ENCODE data around the gene SRSF7.
"Not testable (repeated sequence)": the region's sequence is repeated elsewhere in the genome, so short reads cannot be mapped to it uniquely, and the experiment has no call there.

Gene SRSF7

DNA sequence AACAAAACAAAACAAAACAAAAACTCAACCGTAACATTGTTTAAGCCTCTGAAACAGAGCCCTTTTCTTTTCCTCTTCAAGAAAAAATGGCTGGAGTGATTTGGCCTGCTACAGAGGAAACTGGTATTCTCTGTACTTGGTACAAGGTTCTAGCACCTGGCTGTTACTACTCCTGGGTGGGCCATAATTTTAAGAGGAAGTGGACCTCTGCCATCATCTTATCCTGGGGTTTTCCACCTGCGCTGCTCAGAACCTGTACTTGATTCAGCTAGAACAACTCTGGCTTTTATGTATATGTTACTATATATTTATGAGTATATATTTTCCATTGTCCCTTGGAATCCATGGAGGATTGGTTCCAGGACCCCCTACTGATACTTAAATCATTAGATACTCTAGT lies 22.5 kb downstream of the SRSF7 start:
- DNase-seq = no peak

DNA sequence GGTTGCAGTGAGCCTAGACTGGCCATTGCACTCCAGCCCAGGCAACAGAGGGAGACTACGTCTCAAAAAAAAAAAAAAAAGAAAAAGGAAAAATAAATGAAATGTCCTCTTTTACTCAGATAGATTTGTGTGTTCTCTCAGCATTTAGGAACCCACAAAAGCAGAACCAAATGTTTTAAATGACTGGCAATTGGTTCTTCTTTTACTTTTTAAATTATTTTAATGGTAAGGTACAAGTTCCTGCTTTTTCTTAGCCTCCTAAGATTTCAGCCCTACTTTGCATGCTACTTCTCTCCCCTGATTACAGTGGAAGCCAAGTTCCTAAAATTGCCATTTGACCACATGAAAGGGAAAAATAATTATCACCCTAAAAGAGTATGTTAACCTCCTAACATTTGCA lies 23.5 kb downstream of the SRSF7 start:
- no peak for DNase-seq

DNA sequence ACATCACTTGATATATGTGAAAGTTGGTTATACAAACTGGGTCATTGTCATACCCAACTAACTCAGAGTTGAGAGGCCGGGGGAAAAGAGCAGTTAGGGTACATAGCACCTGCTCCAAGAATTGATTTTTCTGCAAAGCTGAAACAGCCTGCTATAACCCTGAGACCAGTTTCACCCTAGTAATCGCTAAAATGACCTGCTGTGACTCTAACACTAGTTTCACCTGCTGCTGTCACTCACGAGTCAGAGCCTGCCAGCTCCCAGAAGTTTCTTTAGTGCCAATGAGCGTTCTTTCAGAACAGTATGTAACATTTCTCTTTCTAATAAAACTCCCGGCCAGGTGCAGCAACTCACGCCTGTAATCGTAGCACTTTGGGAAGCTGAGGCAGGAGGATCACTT lies 28.0 kb downstream of the SRSF7 start:
- no peak for DNase-seq

DNA sequence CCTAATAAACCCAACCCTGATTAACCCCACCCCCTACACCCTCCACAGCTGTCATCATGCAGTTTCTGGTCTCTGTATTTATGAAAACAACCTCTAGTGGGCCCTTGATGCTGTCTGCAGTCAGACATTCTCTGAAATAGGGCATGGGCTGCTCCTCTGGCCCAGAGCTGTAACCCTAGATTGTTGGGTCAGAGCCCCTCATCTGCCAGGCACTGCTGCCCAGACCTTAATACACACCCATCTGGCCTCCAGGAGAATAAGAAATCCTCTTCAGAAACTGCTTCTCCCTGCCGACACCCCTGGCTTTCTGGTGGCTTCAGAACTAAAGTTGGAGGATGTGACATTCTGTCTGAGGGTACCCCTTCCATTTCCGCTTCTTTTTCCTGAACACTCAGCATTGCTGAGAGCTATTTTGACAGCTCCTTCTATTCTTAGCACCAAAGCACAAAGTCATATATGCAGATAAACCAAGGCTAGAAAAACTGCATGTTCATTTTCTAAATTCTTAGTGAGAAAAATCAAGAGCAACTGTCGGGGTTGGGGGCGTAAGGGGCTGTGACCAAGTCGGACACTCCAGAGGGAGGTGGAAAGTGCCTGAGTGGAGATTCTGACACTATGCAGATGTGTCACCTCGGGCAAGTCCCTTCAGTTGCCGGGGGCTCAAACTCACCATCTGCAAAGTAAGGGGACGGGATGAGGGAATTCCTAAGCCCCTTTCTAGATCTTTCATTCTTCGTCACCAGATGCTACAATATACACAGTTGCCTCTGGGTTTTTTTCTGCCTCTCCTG lies 28.7 kb downstream of the SRSF7 start:
- no peak for DNase-seq

DNA sequence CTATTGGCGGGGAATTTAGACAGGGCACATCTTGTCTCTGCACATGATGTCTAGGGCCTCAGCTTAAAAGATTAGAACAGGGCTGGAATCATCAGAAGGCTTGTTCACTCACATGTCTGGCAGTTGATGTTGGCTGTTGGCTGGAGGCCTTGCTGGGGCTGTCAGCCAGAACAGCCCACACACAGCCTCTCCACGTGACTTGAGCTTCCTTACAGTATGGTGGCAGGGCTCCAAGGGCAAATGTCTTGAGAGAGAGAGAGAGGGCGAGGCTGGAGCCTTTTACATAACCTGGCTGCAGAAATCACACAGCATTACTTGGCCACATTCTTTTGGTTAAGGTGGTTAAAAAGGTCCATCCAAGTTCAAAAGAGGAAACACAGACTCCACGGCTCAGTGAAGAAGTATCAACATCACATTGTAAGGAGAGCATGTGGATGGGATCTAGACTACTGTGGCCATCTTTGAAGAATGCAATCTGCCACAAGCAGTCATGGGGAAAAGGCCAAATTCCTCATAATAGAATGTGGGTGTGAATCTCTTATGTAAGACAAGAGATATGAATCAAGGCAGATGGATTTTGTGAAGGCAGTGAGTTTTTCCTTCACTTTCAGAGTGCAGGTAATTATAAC lies 30.4 kb downstream of the SRSF7 start:
- peak; percentile 87 for DNase-seq

DNA sequence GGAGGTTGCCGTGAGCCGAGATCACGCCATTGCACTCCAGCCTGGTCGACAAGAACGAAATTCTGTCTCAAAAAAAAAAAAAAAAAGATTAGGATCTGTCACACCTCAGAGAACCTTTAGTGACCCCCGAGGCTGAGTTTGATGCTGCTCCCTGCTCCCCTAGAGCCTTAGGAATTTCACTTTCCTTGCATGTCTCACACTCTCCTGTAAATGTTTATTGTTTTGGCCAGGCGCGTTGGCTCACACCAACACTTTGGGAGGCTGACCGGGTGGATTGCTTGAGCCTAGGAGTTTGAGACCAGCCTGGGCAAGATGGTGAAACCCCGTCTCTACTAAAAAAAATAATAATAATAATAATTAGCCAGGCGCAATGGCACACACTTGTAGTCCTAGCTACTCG lies 31.5 kb downstream of the SRSF7 start:
- DNase-seq = no peak

DNA sequence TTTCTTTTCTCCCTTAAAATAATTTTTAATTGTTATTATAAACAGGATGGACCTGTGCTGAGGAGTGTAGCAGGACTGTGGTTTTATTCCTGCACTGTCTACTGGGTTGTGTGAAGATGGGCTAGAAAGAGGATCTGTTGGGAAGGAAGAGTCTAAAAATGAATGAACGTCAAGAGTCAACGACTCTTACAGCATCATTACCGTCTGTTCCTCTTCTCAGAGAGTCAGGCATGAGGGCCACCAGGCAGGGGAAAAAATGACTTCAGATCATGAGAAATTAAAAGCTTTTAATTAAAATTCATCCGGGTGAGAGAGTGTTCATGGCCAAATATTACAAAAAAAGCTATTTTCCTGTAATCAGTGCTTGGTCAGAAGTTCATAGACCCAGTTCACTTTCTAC lies 32.6 kb downstream of the SRSF7 start:
- DNase-seq = no peak

DNA sequence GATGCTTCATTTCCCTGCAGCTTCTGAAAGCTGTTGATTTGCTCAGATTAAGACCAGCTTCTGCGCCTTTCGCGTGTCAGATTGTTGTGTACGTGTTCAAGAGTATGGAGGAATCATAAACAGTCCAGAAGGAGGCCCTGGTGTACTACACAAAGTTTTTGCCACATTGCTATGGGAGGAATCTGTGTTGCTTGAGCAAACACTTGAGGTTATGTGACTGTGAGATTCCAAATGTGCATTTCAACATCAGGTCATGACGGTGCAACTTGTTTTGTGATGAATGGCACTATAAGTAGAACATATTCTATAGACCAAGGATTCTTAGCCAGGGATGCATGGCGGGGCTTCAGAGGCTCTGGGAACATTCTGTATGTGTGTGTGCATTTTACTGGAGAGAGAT lies 35.0 kb downstream of the SRSF7 start:
- DNase-seq = no peak

DNA sequence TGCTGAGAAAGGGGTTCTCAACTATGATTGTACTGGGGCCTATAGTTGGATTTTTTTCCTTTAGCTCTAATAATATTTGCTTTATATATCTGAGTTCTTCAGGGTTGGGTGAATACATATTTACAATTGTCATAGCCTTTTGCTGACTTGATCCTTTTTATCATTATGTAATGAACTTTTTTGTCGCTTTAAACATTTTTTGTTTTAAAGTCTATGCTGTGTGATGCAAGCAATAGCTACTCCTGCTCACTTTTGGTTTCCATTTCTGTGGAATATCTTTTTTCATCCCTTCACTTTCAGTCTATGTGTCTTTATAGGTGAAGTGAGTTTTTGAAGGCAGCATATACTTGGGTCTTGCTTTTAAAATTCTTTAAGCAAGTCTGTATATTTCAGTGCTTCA lies 36.2 kb downstream of the SRSF7 start:
- not testable (repeated sequence) for DNase-seq

DNA sequence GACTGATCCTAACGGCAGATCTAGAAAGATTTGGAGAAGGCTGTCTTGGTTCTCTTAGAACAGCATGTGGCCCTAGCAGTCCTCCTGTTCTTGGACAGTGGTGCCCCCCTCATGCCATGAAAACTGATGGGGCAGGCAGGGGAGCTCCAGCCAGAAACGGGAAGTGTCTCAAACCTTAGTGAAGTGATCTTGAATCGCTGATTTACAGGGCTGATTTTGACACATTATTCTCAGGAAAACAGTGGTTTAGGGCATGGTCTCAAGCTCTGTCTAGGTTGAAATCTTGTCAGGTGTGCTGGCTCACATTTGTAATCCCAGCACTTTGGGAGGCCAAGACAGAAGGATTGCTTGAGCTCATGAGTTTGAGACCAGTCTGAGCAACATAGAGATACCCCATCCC lies 37.8 kb downstream of the SRSF7 start:
- no peak for DNase-seq

DNA sequence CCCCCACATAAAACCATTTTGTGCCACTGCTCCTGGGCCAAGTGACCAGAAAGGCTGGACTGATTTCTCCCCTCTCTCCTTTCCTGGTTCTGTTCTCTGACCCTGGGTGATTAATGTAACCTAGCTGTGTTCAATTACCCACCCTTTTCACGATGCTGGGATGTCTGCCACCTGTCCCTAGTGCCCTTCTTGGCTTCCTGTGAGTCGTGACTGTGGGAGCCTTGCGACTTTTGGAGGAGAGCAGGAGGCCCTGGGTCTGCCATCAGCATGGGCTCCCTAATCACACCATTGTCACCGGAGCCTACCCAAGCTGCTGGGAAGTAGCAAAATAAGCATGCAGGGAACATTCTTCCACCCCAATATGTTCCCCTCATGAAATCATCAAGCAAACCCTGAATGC lies 38.3 kb downstream of the SRSF7 start:
- DNase-seq = no peak

DNA sequence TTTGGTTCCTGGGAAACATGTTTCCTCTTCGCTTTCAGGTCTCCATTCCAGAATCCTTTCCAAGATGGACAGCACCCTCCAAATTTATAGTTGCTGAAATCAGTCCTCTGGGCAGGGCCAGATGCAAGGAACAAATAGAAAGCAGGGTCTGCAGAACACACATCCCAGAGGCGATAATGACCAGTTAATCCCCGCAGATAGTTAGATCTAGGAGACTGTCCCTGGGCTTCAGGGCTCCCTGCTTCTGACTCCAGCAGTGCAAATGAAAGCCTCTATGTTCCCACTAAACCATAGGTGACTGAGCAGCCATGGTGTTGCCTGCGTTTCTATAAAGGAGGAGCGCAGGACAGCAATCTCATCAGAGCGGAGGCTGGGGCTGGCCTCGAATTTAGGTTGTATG lies 38.7 kb downstream of the SRSF7 start:
- DNase-seq = no peak

DNA sequence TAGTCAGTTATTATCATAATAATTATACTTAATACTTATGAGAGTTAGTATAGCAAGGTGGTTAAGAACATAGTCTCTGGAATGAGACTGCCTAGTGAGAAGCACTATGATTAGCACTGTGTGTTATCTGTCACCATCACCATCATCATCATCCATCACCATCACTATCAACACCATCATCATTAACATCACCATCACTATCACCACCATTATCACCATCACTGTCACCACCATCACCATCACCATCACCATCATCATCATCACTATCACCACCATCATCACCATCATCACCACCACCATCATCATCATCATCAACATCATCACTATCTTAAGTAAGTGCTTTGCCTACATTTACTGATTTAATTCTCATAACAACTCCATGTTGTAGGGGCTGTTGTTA lies 39.6 kb downstream of the SRSF7 start:
- DNase-seq = no peak

DNA sequence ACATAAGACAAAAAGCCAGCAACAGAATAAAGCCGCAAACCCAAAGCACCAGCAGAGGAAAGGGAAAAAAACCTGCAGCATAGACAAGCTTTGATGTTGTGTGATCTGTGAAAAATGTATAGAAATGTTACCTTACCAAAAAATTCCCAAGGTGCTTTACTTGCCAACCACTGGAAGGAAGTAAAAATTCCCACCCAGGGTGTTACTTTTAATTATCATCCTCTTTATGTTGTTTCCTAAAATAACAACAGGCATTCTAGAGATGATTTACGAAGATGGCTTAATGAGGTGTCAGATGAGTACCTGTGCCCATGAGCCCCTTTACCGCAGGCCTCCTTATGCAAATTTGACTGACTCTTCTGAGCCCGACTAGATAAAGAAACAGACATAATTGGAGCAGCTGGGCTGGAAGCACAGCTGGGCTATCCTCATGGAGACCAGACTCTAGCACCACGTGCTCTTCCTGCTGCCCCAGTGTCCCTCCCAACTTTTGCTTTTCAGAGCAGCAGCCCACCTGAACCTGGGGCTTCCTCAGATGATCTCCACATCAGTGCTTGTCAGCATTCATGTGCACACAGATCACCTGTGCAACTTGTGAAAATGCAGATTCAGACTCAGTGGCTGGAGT lies 41.5 kb downstream of the SRSF7 start:
- DNase-seq = no peak

DNA sequence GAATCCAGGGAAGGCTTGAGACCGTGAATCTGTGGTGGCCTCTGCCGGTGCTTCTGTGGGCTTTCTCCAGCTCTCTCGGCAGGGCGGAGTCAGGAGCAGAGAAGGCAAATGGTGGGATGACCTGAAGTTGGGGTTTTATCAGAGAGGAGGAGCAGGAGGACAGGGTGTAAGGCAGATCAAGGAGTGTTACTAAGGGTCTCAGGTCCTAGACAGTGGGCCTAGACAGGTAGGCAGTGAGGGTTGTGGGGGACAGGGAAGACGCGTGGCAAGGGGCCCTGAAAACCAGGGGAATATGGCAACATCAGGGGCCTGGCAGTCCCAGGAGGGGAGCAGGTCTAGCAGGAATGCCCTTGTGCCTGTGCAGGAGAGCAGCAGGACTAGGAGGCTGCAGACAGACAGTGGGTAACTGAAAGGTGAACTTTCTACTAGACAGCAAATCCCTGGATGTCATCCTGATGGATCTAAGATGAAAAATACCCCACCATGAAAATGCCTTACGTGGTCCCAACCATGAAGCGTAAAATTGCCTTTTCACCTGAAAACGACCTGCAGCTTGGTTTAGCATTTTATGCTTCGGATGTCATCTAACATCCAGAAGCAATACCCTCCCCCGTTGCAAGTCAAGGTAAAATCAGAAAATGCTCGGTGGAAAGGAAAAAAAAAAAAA lies 42.1 kb downstream of the SRSF7 start:
- DNase-seq = no peak

DNA sequence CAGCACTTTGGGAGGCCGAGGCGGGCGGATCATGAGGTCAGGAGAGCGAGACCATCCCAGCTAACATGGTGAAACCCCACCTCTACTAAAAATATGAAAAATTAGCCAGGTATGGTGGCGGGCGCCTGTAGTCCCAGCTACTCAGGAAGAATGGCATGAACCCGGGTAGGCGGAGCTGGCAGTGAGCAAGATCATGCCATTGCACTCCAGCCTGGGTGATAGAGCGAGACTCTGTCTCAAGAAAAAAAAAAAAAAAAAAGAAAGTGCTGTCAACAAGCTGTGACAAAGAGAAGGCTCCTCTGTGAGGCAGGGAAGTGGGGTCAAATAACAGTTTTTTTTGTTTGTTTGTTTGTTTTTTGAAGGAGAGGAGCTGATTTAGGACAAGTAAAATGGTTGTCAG lies 42.7 kb downstream of the SRSF7 start:
- not testable (repeated sequence) for DNase-seq

DNA sequence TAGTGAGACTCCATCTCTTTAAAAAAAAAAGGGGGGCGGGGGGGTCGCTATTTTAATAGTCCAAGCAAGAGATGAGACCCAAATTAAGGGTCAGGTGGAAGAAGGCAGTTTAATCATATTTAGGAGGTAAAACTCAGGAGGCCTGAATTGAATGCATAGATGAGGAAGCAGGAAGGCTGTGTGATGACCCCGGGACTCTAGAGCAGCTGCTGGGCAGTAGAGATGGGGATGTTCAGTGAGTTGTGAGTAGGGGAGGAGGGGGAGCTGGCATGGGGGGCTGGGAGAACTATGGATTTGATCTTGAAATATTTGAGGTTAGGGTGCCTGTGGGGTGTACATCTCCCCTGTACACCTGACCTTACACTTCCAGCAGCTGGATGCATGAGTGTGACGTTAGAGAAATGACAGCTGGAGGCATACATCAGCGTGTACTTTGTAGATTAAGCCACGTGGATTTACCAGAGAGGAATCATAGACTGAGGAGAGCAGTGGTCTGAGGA lies 44.3 kb downstream of the SRSF7 start:
- no peak for DNase-seq

DNA sequence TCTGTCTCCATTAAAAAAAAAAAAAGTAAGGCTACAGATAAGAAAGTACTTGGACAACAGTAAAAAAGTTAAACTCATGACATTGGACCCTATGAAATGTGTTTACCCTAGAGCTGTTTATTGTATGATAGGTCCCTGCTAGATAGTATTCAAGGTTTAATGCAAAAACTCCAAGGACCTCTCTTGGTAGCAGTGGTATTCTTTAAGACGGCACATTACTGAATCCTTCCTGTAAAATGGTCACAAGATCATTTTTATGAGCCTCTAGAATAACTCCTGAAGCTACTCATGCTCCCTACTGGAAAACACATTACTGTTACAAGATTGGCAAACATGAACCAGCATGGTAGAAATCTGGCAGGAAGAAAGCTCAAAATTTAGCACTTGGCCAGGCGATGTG lies 46.5 kb downstream of the SRSF7 start:
- DNase-seq = no peak

DNA sequence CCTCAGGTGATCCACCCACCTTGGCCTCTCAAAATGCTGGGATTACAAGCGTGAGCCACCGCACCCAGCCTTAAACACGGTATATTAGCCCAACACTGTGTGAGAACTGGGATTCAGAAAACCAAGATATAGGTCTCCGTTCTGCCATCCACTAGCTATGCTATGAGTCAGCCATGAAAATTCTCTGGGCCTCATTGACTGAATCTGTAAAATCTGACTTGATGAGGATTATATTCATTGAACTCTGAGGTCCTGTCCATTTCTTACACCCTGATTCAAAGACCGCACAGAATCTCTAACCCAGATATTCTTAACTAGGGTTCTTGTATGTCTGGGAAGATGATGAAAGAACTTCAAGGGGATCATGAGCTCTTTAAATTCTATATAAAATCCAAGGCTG lies 47.8 kb downstream of the SRSF7 start:
- not testable (repeated sequence) for DNase-seq

DNA sequence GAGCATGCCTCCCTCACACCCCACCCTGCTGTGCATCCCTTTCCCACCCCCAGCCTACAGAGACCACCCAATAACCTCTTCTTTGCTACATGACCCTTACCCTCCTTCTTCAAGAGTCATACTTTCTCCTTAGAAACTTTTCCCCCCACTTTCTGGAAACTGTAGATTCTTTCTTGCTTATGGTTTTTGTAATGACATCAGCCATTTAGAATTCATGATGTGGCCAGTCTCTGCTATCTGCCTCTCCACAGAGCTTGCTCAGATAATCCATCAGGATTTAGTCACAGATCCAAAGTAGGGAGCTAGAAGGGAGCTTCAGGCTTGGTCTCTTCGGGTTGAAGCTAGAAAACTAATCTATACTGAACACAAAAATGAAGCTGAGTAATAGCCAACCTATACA lies 48.7 kb downstream of the SRSF7 start:
- DNase-seq = no peak

DNA sequence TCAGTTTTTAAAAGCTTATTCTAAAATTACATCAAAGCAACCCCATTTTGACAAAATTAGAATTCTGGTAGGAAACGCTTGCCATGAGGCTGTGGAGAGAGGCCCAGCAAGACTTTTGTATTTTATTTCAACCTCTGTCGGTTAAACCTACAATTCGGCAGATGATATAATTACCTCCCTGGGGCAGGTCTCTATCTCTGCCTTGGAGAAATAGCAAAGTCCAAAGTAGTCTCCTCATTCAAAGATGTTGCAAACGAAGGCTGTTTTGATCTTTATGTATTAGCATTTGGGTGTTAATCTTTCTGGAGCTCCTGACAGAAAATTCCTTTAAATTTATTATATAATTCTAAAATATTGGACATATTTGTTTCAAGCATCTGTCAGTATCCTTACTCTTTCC lies 49.6 kb downstream of the SRSF7 start:
- no peak for DNase-seq

DNA sequence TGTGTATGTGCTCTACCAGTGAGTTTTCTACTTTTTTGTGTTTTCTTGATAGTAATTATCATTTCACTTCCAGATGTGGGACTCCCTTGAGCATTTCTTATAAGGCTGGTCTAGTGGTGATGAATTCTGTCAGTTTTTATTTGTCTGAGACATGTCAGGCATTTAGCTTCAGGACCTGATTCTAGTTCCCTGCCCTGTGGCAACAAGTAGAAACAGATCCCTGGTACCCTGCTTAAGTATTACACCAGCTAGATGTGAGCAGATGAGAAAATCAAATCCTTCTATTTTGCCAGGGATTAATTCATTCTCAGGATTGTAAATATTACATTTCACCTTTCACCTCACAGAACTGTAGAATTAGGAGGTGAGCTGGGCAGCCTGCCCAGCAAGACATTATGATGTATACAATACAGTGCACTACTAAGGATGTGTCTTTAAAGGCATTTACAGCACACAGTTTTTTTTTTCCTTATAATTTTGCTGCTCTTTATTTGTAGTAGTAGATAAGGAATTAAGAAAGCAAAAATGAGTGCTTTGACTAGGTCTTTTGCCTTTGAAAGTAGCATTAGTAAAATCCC lies 50.2 kb downstream of the SRSF7 start:
- no peak for DNase-seq

DNA sequence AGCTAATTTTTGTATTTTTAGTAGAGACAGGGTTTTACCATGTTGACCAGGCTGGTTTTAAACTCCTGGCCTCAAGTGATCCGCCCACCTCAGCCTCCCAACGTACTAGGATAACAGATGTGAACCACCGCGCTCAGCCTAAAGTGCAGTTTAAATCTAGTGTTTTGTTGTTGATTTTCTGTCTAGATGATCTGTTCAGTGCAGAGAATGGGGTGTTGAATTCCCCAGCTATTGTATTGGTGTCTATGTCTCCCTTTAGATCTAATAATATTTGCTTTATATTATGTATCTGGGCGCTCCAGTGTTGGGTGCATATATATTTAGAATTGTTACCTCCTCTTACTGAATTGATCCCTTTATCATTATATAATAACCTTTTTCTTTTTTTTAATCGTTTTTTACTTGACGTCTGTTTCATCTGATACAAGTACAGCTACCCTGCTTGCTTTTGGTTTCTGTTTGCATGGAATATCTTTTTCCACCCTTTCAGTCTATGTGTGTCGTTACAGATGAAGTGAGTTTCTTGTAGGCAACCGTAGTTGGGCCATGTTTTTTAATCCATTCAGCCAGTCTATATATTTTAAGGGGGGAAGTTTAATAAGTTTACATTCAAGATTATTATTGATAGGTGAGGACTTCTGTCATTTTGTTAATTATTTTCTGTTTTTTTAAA lies 50.9 kb downstream of the SRSF7 start:
- no peak for DNase-seq
